H9 (cell line): ENCODE measurements around the gene HABP4. TPM values are rescaled to one million over a fixed set of nuclear protein-coding genes. Genes with fewer than 3 reads are reported as not detected.

Source experiments
- DNase-seq: peaks from one replicate; pipeline ENCODE4 v3.0.0-alpha.2; 2017
- H2AFZ ChIP-seq: one replicate; pipeline ENCODE4 v1.6.1; 2013; ENCODE audit warnings: mild to moderate bottlenecking, low read length, control low read depth, moderate library complexity
- H2AK5ac ChIP-seq: 2 replicates; pipeline ENCODE4 v1.6.1; 2013; ENCODE audit warnings: low read length, control low read depth, mixed read lengths; ENCODE audit not compliant: insufficient read length
- H2BK120ac ChIP-seq: one replicate; pipeline ENCODE4 v1.6.1; 2013; ENCODE audit warnings: low read depth, mild to moderate bottlenecking, low read length, control low read depth, inconsistent platforms; ENCODE audit not compliant: poor library complexity, severe bottlenecking
- H2BK12ac ChIP-seq: 2 replicates; pipeline ENCODE4 v1.6.1; 2013; ENCODE audit warnings: low read length, control low read depth, mixed read lengths, low read depth; ENCODE audit not compliant: insufficient read length
- H2BK15ac ChIP-seq: 2 replicates; pipeline ENCODE4 v1.6.1; 2013; ENCODE audit warnings: low read depth, low read length, control low read depth
- H2BK20ac ChIP-seq: one replicate; pipeline ENCODE4 v1.6.1; 2013; ENCODE audit warnings: low read depth, mild to moderate bottlenecking, low read length, control low read depth, inconsistent platforms; ENCODE audit not compliant: poor library complexity, severe bottlenecking
- H2BK5ac ChIP-seq: 2 replicates; pipeline ENCODE4 v1.6.1; 2013; ENCODE audit warnings: low read length, control low read depth, mixed read lengths; ENCODE audit not compliant: insufficient read length
- H3K14ac ChIP-seq: 2 replicates; pipeline ENCODE4 v1.6.1; 2013; ENCODE audit warnings: low read length, control low read depth; ENCODE audit not compliant: insufficient read depth
- H3K18ac ChIP-seq: 2 replicates; pipeline ENCODE4 v1.6.1; 2013; ENCODE audit warnings: low read depth, mild to moderate bottlenecking, mixed read lengths, low read length, control low read depth; ENCODE audit not compliant: insufficient read length
- H3K23ac ChIP-seq: 2 replicates; pipeline ENCODE4 v1.6.1; 2013; ENCODE audit warnings: low read length, control low read depth, mixed read lengths, low read depth; ENCODE audit not compliant: insufficient read length
- H3K23me2 ChIP-seq: 2 replicates; pipeline ENCODE4 v1.6.1; 2013; ENCODE audit warnings: low read depth, mild to moderate bottlenecking, mixed read lengths, low read length, control low read depth; ENCODE audit not compliant: insufficient read length, poor library complexity, severe bottlenecking
- H3K27ac ChIP-seq: 2 replicates; pipeline ENCODE4 v1.5.1; 2013; ENCODE audit warnings: low read length, control low read depth, mixed read lengths, low read depth; ENCODE audit not compliant: insufficient read length
- H3K27me3 ChIP-seq: 2 replicates; pipeline ENCODE4 v1.6.1; 2013; ENCODE audit warnings: low read length, control low read depth, inconsistent platforms; ENCODE audit not compliant: insufficient read depth
- H3K4ac ChIP-seq: 2 replicates; pipeline ENCODE4 v1.6.1; 2013; ENCODE audit warnings: low read depth, mild to moderate bottlenecking, control low read depth, inconsistent platforms, low read length, moderate library complexity
- H3K4me1 ChIP-seq: 2 replicates; pipeline ENCODE4 v1.6.1; 2013; ENCODE audit warnings: low read length, control low read depth, inconsistent platforms; ENCODE audit not compliant: insufficient read depth
- H3K4me2 ChIP-seq: 2 replicates; pipeline ENCODE4 v1.6.1; 2013; ENCODE audit warnings: low read length, control low read depth, mixed read lengths; ENCODE audit not compliant: insufficient read length, insufficient read depth
- H3K56ac ChIP-seq: 2 replicates; pipeline ENCODE4 v1.6.1; 2013; ENCODE audit warnings: low read depth, mild to moderate bottlenecking, mixed read lengths, low read length, control low read depth; ENCODE audit not compliant: insufficient read length
- H3K79me1 ChIP-seq: 2 replicates; pipeline ENCODE4 v1.6.1; 2013; ENCODE audit warnings: low read depth, mild to moderate bottlenecking, moderate library complexity, low read length, control low read depth, inconsistent platforms; ENCODE audit not compliant: insufficient read depth, poor library complexity, severe bottlenecking
- H3K79me2 ChIP-seq: 2 replicates; pipeline ENCODE4 v1.6.1; 2013; ENCODE audit warnings: low read length, control low read depth, inconsistent platforms; ENCODE audit not compliant: insufficient read depth
- H3K9ac ChIP-seq: 2 replicates; pipeline ENCODE4 v1.6.1; 2013; ENCODE audit warnings: low read length, control low read depth, mixed read lengths; ENCODE audit not compliant: insufficient read length; ENCODE audit errors: extremely low read depth
- H3K9me3 ChIP-seq: one replicate; pipeline ENCODE4 v1.6.1; 2013; ENCODE audit warnings: low read depth, low read length, inconsistent platforms; ENCODE audit not compliant: control insufficient read depth
- H3T11ph ChIP-seq: one replicate; pipeline ENCODE4 v1.6.1; 2013; ENCODE audit warnings: mild to moderate bottlenecking, low read length, control low read depth, inconsistent platforms
- H4K20me1 ChIP-seq: one replicate; pipeline ENCODE4 v1.6.1; 2013; ENCODE audit not compliant: control insufficient read depth, insufficient read length, insufficient read depth
- H4K5ac ChIP-seq: 2 replicates; pipeline ENCODE4 v1.6.1; 2013; ENCODE audit warnings: low read depth, mild to moderate bottlenecking, mixed read lengths, low read length, control low read depth; ENCODE audit not compliant: insufficient read length
- H4K8ac ChIP-seq: replicated peaks from 2 replicates; pipeline ENCODE4 v1.6.1; 2013; ENCODE audit warnings: low read length, control low read depth, mixed read lengths, low read depth; ENCODE audit not compliant: insufficient read length
- H4K91ac ChIP-seq: 2 replicates; pipeline ENCODE4 v1.6.1; 2013; ENCODE audit warnings: low read depth, mild to moderate bottlenecking, moderate library complexity, mixed read lengths, low read length, control low read depth; ENCODE audit not compliant: insufficient read length
- H3K27ac Mint-ChIP-seq, 3 experiments: 2 replicates in 2 of 3; 3 replicates in 1 of 3; pipeline ENCODE4 v1.8.0; 2020 to 2021; ENCODE audit warnings: mixed read lengths in 3 of 3, mild to moderate bottlenecking in 1 of 3, moderate library complexity in 1 of 3
- H3K27me3 Mint-ChIP-seq: 2 replicates; pipeline ENCODE4 v1.8.0; 2021; ENCODE audit warnings: low read depth, mild to moderate bottlenecking, moderate library complexity, mixed read lengths
- H3K36me3 Mint-ChIP-seq, 3 experiments: 2 replicates in 2 of 3; 3 replicates in 1 of 3; pipeline ENCODE4 v1.8.0; 2020 to 2021; ENCODE audit warnings: low read depth in 3 of 3, mixed read lengths in 3 of 3; ENCODE audit not compliant: insufficient read depth in 1 of 3
- H3K4me1 Mint-ChIP-seq, 2 experiments: 2 replicates each; pipeline ENCODE4 v1.8.0; 2020; ENCODE audit warnings: mixed read lengths in 2 of 2
- H3K4me3 Mint-ChIP-seq, 2 experiments: 2 replicates in 1 of 2; 3 replicates in 1 of 2; pipeline ENCODE4 v1.8.0; 2020 to 2021; ENCODE audit warnings: mild to moderate bottlenecking in 2 of 2, mixed read lengths in 2 of 2, moderate library complexity in 1 of 2
- H3K9me3 Mint-ChIP-seq, 2 experiments: 2 replicates in 1 of 2; 3 replicates in 1 of 2; pipeline ENCODE4 v1.8.0; 2020; ENCODE audit warnings: mild to moderate bottlenecking in 2 of 2, mixed read lengths in 2 of 2, moderate library complexity in 1 of 2
- CTCF ChIP-seq: fragments of 200-600 bp; sonication (generic); conservative IDR thresholded peaks from 3 replicates; pipeline ENCODE4 v1.8.0; 2021; ENCODE audit warnings: antibody characterized with exemption, mild to moderate bottlenecking
- WGBS: extraction: QIAGEN DNeasy Blood & Tissue Kit; methylation state at CpG from one replicate; pipeline ENCODE4 v1.1.7; 2013; ENCODE audit warnings: missing lambda C conversion rate, low lambda C conversion rate, mixed read lengths; ENCODE audit not compliant: insufficient read length; ENCODE audit errors: extremely low coverage; 5-methylcytosine and 5-hydroxymethylcytosine counted together
- total RNA-seq: library from RNA; stranded (reverse); gene quantifications from 2 replicates; pipeline ENCODE4 v1.2.1, GENCODE V29; 2021

The HABP4 gene
- total RNA-seq, 1 experiment from 2014 or later = 7.5 TPM

GRCh38 chr9:96457266-96457665 is 7.3 kb downstream of the HABP4 start:
- Histone ChIP-seq H3K14ac (no peak overlapping the region), H2BK15ac (no peak overlapping the region), H3K23me2 (no peaks in the 10 kb centered on the region), H2AFZ (no peak overlapping the region), H3K9me3 (no peaks in the 10 kb centered on the region), H3K18ac (no peak overlapping the region), H2BK20ac (no peak overlapping the region), H4K91ac (no peak overlapping the region), H3K79me2 (no peaks in the 10 kb centered on the region), H4K20me1 (no peaks in the 10 kb centered on the region), H2AK5ac (no peak overlapping the region), H2BK12ac (no peak overlapping the region), H3K4me2 (no peak overlapping the region), H3T11ph (no peak overlapping the region), H3K56ac (no peak overlapping the region), H3K4me1 (no peaks in the 10 kb centered on the region; the same call in 1 of the 2 replicates), H3K27ac (no peak overlapping the region), H3K79me1 (no peaks in the 10 kb centered on the region), H3K9ac (no peak overlapping the region), H4K5ac (no peak overlapping the region), H3K27me3 (no peaks in the 10 kb centered on the region), H2BK120ac (no peak overlapping the region), H4K8ac (no peak overlapping the region), H3K4ac (no peak overlapping the region), H2BK5ac (no peak overlapping the region), H3K23ac (no peak overlapping the region)
- Mint-ChIP-seq H3K4me1 (peaks cover 15 to 23% of the 10 kb centered on the region in 2 experiments), H3K9me3 (no peaks in the 10 kb centered on the region), H3K4me3 (no peak overlapping the region), H3K27me3 (no peaks in the 10 kb centered on the region), H3K36me3 (peaks cover 4 to 14% (median 8%) of the 10 kb centered on the region in 3 experiments; a peak in 6 of 7 replicates), H3K27ac (no peak overlapping the region; a peak in 1 of 7 replicates)
- DNase-seq = no peak
- TF ChIP-seq CTCF = no peak
- no CpG with 5 or more reads among the region's 4 CpGs for WGBS
